KMS-11 (cell line): ENCODE measurements around the gene AHNAK2.

Experiments
- H2AFZ ChIP-seq: fragments of 200-600 bp; sonication (generic); 2 replicates; pipeline ENCODE4 v1.6.1; 2016; ENCODE audit warnings: antibody characterized with exemption, mixed run types, low read depth
- H3K27ac ChIP-seq: fragments of 200-600 bp; sonication (generic); 2 replicates; pipeline ENCODE4 v1.6.1; 2016; ENCODE audit warnings: mild to moderate bottlenecking, mixed run types
- H3K27me3 ChIP-seq: fragments of 200-600 bp; sonication (generic); 2 replicates; pipeline ENCODE4 v1.6.1; 2017; ENCODE audit warnings: mild to moderate bottlenecking, low read depth, mixed run types, moderate library complexity; ENCODE audit not compliant: insufficient read depth
- H3K36me3 ChIP-seq: fragments of 200-600 bp; sonication (generic); 2 replicates; pipeline ENCODE4 v1.6.1; 2017; ENCODE audit warnings: mild to moderate bottlenecking, mixed run types; ENCODE audit not compliant: insufficient read depth
- H3K4me1 ChIP-seq: fragments of 200-600 bp; sonication (generic); 2 replicates; pipeline ENCODE4 v1.6.1; 2016; ENCODE audit warnings: mild to moderate bottlenecking, low read depth, mixed run types; ENCODE audit not compliant: poor library complexity, severe bottlenecking
- H3K4me2 ChIP-seq: fragments of 200-600 bp; sonication (generic); 2 replicates; pipeline ENCODE4 v1.7.0; 2016; ENCODE audit warnings: mild to moderate bottlenecking, mixed run types
- H3K4me3 ChIP-seq: fragments of 200-600 bp; sonication (generic); IDR thresholded peaks from 2 replicates; pipeline ENCODE4 v1.6.1; 2017; ENCODE audit warnings: low read depth, low read length, mixed read lengths; ENCODE audit not compliant: insufficient read depth
- H3K79me2 ChIP-seq: fragments of 200-600 bp; sonication (generic); 2 replicates; pipeline ENCODE4 v1.6.1; 2016; ENCODE audit warnings: low read depth, mixed run types; ENCODE audit not compliant: insufficient read depth
- H3K9ac ChIP-seq: fragments of 200-600 bp; sonication (generic); 2 replicates; pipeline ENCODE4 v1.6.1; 2016; ENCODE audit warnings: mild to moderate bottlenecking, mixed run types
- H4K20me1 ChIP-seq: fragments of 200-600 bp; sonication (generic); 2 replicates; pipeline ENCODE4 v1.6.1; 2016; ENCODE audit warnings: mild to moderate bottlenecking, mixed run types; ENCODE audit not compliant: insufficient read depth
- TF ChIP-seq, protein P1 (sequence below): fragments of 200-600 bp; sonication (generic); conservative IDR thresholded peaks from 2 replicates; pipeline ENCODE4 v1.6.1; 2017; ENCODE audit warnings: low read depth, mild to moderate bottlenecking, antibody characterized with exemption, low read length, moderate library complexity, mixed read lengths

AHNAK2 gene

DNA sequence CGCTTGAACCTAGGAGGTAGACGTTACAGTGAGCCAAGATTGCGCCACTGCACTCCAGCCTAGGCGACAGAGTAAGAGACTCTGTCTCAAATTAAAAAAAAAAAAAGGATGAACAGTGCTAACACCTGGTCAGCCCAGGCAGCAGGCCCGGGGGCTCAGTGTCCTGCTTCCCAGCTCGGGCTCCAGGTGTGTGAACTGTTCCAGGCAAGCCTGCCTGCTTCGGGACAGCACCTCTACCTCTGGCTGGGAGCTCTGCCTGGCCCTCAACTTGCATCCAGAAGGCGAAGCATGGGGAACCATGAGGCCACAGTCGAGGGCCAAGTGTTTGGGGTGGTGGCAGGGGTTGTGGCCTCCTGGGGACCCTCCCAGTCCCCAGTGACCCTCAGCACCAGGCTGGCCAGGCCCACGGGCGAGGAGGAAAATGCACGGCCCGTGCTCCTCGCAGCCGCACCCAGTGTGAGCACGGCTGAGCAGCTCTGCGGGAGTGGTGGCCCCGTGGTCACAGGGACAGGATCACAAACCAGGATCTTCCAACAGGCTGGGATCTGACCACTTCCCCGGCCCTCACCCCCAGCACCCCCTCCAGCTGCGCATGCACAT lies 27.3 kb upstream of the AHNAK2 start:
- H3K4me2 ChIP-seq, result peak overlapping the region; percentile 34; the same call in 1 of the 2 replicates
- no peaks in the 10 kb centered on the region for H3K27me3 ChIP-seq
- H3K4me3 ChIP-seq, result no peak overlapping the region
- H4K20me1 ChIP-seq, result no peaks in the 10 kb centered on the region
- H3K9ac ChIP-seq, result peak overlapping the region; percentile 28; the same call in 1 of the 2 replicates
- peak overlapping the region; percentile 87 for H3K27ac ChIP-seq
- TF ChIP-seq, protein P1, sequence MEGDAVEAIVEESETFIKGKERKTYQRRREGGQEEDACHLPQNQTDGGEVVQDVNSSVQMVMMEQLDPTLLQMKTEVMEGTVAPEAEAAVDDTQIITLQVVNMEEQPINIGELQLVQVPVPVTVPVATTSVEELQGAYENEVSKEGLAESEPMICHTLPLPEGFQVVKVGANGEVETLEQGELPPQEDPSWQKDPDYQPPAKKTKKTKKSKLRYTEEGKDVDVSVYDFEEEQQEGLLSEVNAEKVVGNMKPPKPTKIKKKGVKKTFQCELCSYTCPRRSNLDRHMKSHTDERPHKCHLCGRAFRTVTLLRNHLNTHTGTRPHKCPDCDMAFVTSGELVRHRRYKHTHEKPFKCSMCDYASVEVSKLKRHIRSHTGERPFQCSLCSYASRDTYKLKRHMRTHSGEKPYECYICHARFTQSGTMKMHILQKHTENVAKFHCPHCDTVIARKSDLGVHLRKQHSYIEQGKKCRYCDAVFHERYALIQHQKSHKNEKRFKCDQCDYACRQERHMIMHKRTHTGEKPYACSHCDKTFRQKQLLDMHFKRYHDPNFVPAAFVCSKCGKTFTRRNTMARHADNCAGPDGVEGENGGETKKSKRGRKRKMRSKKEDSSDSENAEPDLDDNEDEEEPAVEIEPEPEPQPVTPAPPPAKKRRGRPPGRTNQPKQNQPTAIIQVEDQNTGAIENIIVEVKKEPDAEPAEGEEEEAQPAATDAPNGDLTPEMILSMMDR, result no peak
- H2AFZ ChIP-seq, result no peak overlapping the region
- peaks cover 23% of the 10 kb centered on the region for H3K79me2 ChIP-seq
- no peaks in the 10 kb centered on the region for H3K36me3 ChIP-seq
- H3K4me1 ChIP-seq, result peaks cover 52% of the 10 kb centered on the region

DNA sequence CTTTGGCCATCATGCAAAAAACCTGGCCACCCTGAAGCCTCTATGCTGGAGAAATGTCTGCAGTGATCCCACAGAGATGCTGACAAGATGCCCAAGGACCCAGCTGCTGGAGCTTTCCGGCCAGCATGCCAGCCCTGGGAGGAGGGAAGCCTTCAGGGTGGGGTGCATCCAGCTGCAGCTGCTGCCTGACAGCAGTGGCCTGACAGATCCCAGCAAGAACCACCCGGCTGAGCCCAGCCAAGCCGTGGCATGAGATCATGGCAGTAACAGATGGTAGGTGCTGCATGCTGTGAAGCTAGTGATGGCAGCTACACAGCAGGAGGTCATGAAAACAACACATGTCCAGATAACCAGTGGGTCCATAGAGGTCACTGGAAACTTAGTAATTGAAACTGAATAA lies 21.2 kb upstream of the AHNAK2 start:
- Histone ChIP-seq H3K27me3 (no peaks in the 10 kb centered on the region), H3K4me3 (no peak overlapping the region), H3K79me2 (no peaks in the 10 kb centered on the region), H3K36me3 (no peaks in the 10 kb centered on the region), H3K4me2 (no peak overlapping the region), H4K20me1 (no peaks in the 10 kb centered on the region), H3K9ac (no peak overlapping the region), H3K4me1 (peaks cover 31% of the 10 kb centered on the region), H2AFZ (no peak overlapping the region), H3K27ac (no peak overlapping the region)
- TF ChIP-seq, protein P1, result no peak

DNA sequence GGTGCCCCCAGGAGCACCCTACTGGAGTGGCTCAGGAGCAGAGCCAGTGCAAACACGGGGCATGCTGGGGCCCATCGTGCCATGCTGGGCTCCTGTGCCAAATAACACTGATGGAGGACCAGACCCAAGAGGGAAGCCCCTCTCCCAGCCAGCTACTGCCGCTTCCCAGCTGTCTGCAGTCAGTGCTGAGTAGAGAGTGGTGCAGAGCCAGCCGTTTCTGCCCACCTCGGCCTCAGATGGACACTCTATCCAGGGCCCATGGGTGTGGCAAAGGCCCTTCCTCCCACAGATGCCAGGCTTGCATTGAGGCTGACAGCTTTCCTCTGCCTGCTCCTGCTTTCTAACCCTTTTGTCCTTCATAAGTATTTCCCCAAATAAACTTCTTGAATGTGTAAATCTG lies 20.6 kb upstream of the AHNAK2 start:
- TF ChIP-seq, protein P1, result no peak
- no peaks in the 10 kb centered on the region for H3K79me2 ChIP-seq
- H3K36me3 ChIP-seq, result no peaks in the 10 kb centered on the region
- H3K4me2 ChIP-seq, result no peak overlapping the region
- H3K9ac ChIP-seq, result no peak overlapping the region
- no peaks in the 10 kb centered on the region for H4K20me1 ChIP-seq
- H3K4me1 ChIP-seq, result peaks cover 25% of the 10 kb centered on the region
- H3K4me3 ChIP-seq, result no peak overlapping the region
- no peak overlapping the region for H3K27ac ChIP-seq
- no peaks in the 10 kb centered on the region for H3K27me3 ChIP-seq
- no peak overlapping the region for H2AFZ ChIP-seq

DNA sequence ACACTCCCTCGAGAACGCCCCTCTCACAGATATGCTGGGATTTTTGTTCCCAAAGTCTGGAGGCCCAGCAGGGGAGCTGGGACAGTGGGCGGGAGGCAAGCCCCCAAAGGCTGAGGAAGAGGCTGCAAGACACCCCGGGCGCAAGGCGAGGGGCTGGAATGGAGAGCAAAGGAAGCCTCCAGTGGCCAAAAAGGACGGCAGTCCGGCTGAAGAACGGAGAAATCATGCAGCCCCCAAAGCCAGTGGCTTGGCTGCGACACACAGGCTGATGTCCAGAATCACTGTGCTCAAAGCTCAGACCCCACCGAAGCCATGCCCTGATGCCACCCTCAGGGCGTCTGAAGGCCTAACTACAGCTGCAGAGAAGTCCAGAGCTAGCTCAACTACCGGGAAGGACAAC lies 18.3 kb upstream of the AHNAK2 start:
- H3K36me3 ChIP-seq, result no peaks in the 10 kb centered on the region
- no peaks in the 10 kb centered on the region for H3K79me2 ChIP-seq
- H3K9ac ChIP-seq, result no peak overlapping the region
- no peak overlapping the region for H3K4me3 ChIP-seq
- peaks cover 11% of the 10 kb centered on the region for H3K4me1 ChIP-seq
- H3K27me3 ChIP-seq, result no peaks in the 10 kb centered on the region
- TF ChIP-seq, protein P1, result no peak
- no peak overlapping the region for H2AFZ ChIP-seq
- H4K20me1 ChIP-seq, result no peaks in the 10 kb centered on the region
- H3K27ac ChIP-seq, result no peak overlapping the region
- no peak overlapping the region for H3K4me2 ChIP-seq
